Measurements from ENCODE around the gene SCAMP3. TPM values are rescaled to one million over a fixed set of nuclear protein-coding genes. Genes with fewer than 3 reads are reported as not detected.

SCAMP3 gene
- polyA plus RNA-seq, 1 donor (not counting 4 experiments of a cell fraction or from before 2014, with no cell fraction given): 72.1 TPM

DNA sequence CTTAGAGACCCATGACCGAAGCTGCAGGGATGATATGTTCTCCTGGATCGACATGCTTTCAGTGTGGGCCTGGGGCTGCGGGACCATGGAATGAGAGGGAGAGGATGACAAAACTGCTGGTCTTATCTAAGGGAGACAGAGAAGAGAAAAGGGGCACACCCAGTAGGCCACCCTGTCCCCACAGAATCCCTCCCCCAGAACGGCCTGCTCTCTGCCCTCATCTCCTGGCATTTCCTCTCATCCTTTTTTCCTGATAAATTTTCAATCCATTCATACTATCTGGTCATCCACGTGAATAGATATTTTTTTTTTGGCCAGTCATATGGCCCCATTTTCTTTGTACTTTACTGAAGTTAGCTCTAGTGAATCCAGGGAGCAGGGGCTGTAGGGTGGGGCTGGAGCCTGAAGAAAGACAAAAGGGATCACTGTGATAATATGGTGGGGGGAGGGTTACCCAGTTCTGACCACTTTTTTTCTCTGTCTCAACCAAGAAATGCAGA lies 39.2 kb upstream of the SCAMP3 start, which contains the start of gene PKLR:
Gene PKLR (minus strand): TSS at position 97 of the 500 bp plus-strand sequence. CDS start 43 bp downstream, at position 54.
- Histone ChIP-seq H3K27me3 (ENCODE audit: control insufficient read depth, extremely low read depth, insufficient read depth, low read length) (no peaks in the 10 kb centered on the region), H3K4me1 (ENCODE audit: control insufficient read depth, extremely low read depth, insufficient read depth, low read length) (peaks cover 11% of the 10 kb centered on the region), H3K27ac (ENCODE audit: control insufficient read depth, insufficient read depth, low read length) (no peak within 1 kb of the TSS), H3K9me3 (ENCODE audit: control insufficient read depth, low read depth, low read length) (no peaks in the 10 kb centered on the region), H3K79me2 (ENCODE audit: control insufficient read depth, insufficient read depth, low read length) (no peaks in the 10 kb centered on the region), H3K4me2 (ENCODE audit: control insufficient read depth, extremely low read depth, insufficient read depth, low read depth, low read length) (no peak within 1 kb of the TSS), H3K9ac (ENCODE audit: control insufficient read depth, extremely low read depth, insufficient read depth, low read length) (no peak within 1 kb of the TSS), H4K20me1 (ENCODE audit: control insufficient read depth, extremely low read depth, insufficient read depth, low read length) (no peaks in the 10 kb centered on the region), H3K9me1 (ENCODE audit: control insufficient read depth, extremely low read depth, insufficient read depth, low read length) (no peaks in the 10 kb centered on the region), H3K4me3 (ENCODE audit: control insufficient read depth in 2 of 3, extremely low read depth in 1 of 3, insufficient read depth in 2 of 3, low read depth in 1 of 3, low read length in 3 of 3) (no peak within 1 kb of the TSS), H2AFZ (ENCODE audit: control insufficient read depth, low read length) (no peak within 1 kb of the TSS), H3K36me3 (ENCODE audit: control insufficient read depth in 2 of 2, extremely low read depth in 1 of 2, insufficient read depth in 2 of 2, low read length in 2 of 2) (no peaks in the 10 kb centered on the region)
- dilution Hi-C loops (cut with MboI; ENCODE audit: extremely low pct_ligation_motif_present, low sequenced_read_pairs): no loop called here
- no peak for DNase-seq (ENCODE audit: low read depth, low spot score)
- no peak for TF ChIP-seq EZH2 (IDR thresholded peaks at IDR 0.05; ENCODE audit: low read length)
- TF ChIP-seq, protein P1, sequence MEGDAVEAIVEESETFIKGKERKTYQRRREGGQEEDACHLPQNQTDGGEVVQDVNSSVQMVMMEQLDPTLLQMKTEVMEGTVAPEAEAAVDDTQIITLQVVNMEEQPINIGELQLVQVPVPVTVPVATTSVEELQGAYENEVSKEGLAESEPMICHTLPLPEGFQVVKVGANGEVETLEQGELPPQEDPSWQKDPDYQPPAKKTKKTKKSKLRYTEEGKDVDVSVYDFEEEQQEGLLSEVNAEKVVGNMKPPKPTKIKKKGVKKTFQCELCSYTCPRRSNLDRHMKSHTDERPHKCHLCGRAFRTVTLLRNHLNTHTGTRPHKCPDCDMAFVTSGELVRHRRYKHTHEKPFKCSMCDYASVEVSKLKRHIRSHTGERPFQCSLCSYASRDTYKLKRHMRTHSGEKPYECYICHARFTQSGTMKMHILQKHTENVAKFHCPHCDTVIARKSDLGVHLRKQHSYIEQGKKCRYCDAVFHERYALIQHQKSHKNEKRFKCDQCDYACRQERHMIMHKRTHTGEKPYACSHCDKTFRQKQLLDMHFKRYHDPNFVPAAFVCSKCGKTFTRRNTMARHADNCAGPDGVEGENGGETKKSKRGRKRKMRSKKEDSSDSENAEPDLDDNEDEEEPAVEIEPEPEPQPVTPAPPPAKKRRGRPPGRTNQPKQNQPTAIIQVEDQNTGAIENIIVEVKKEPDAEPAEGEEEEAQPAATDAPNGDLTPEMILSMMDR (optimal IDR thresholded peaks at IDR 0.05 in 1 of 3, IDR thresholded peaks at IDR 0.05 in 1 of 3, conservative IDR thresholded peaks at IDR 0.05 in 1 of 3; ENCODE audit: extremely low read depth in 1 of 3, insufficient read depth in 2 of 3, low read length in 3 of 3): no peak
- FAIRE-seq: no peak

GRCh38 chr1:155300553-155301329 lies 38.6 kb upstream of the SCAMP3 start:
- no peak overlapping the region for H2AFZ ChIP-seq (ENCODE audit: control insufficient read depth, low read length)
- H3K79me2 ChIP-seq (ENCODE audit: control insufficient read depth, insufficient read depth, low read length): no peaks in the 10 kb centered on the region
- no peak overlapping the region for H3K9ac ChIP-seq (ENCODE audit: control insufficient read depth, extremely low read depth, insufficient read depth, low read length)
- FAIRE-seq (no peak), DNase-seq (ENCODE audit: low read depth, low spot score) (no peak)
- no peaks in the 10 kb centered on the region for H3K9me1 ChIP-seq (ENCODE audit: control insufficient read depth, extremely low read depth, insufficient read depth, low read length)
- no peaks in the 10 kb centered on the region for H4K20me1 ChIP-seq (ENCODE audit: control insufficient read depth, extremely low read depth, insufficient read depth, low read length)
- TF ChIP-seq, protein P1 (optimal IDR thresholded peaks at IDR 0.05 in 1 of 3, IDR thresholded peaks at IDR 0.05 in 1 of 3, conservative IDR thresholded peaks at IDR 0.05 in 1 of 3; ENCODE audit: extremely low read depth in 1 of 3, insufficient read depth in 2 of 3, low read length in 3 of 3): no peak
- no peak for TF ChIP-seq EZH2 (IDR thresholded peaks at IDR 0.05; ENCODE audit: low read length)
- H3K4me2 ChIP-seq (ENCODE audit: control insufficient read depth, extremely low read depth, insufficient read depth, low read depth, low read length): no peak overlapping the region
- no peaks in the 10 kb centered on the region for H3K9me3 ChIP-seq (ENCODE audit: control insufficient read depth, low read depth, low read length)
- peaks cover 7% of the 10 kb centered on the region for H3K4me1 ChIP-seq (ENCODE audit: control insufficient read depth, extremely low read depth, insufficient read depth, low read length)
- no peaks in the 10 kb centered on the region for H3K36me3 ChIP-seq (ENCODE audit: control insufficient read depth in 2 of 2, extremely low read depth in 1 of 2, insufficient read depth in 2 of 2, low read length in 2 of 2)
- no peak overlapping the region for H3K4me3 ChIP-seq (ENCODE audit: control insufficient read depth in 2 of 3, extremely low read depth in 1 of 3, insufficient read depth in 2 of 3, low read depth in 1 of 3, low read length in 3 of 3)
- peaks cover 4% of the 10 kb centered on the region for H3K27me3 ChIP-seq (ENCODE audit: control insufficient read depth, extremely low read depth, insufficient read depth, low read length)
- dilution Hi-C loops (cut with MboI; ENCODE audit: extremely low pct_ligation_motif_present, low sequenced_read_pairs): no loop called here
- H3K27ac ChIP-seq (ENCODE audit: control insufficient read depth, insufficient read depth, low read length): no peak overlapping the region

Data from keratinocyte (primary cell).